Stomach (tissue), 4 donors: Measurements from ENCODE around the gene DENND4C.

ENCODE experiments used
- CTCF ChIP-seq, 7 experiments: fragments of 450-650 bp in 4 of 7; fragments of 200-600 bp in 3 of 7; sonication (generic) in 3 of 7; IDR thresholded peaks; one replicate each; pipeline ENCODE4 v1.5.1; 2016 to 2019; ENCODE audit warnings: antibody characterized with exemption in 7 of 7, control low read depth in 2 of 7, mild to moderate bottlenecking in 1 of 7
- EP300 ChIP-seq: sonication (generic); formaldehyde crosslinking; IDR thresholded peaks from one replicate; pipeline ENCODE4 v1.6.1; 2017; ENCODE audit warnings: antibody characterized with exemption
- POLR2A ChIP-seq, 4 donors: fragments of 450-650 bp; IDR thresholded peaks; one replicate each; pipeline ENCODE4 v1.6.1; 2016; ENCODE audit warnings: antibody characterized with exemption in 4 of 4, control low read depth in 2 of 4, mild to moderate bottlenecking in 1 of 4, moderate library complexity in 1 of 4
- POLR2AphosphoS5 ChIP-seq, 3 donors: sonication (generic); formaldehyde crosslinking; IDR thresholded peaks; one replicate each; pipeline ENCODE4 v1.6.1; 2016; ENCODE audit warnings: antibody characterized with exemption in 3 of 3

DNA sequence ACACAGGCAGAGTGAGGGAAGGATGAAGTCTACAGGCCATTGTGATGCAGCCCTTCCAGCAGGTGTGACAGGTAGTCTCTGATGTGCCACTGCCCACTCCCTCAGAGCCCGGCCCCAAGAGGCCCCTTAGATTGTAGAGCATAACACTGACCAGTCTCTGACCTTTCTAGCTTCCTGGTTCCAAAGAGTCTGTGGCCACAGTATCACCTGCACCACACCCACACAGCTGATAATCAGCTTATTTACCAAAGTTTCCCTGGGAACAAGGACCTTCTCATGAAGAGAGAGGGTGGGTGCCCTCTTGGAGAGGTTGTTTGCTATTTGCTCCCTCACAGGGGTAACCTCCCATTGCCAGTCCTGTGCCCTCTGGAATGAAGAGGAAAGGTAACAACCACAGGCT is 167.4 kb downstream of the DENND4C start:
- TF ChIP-seq CTCF (IDR thresholded peaks at IDR 0.05) (no peak), POLR2A (IDR thresholded peaks at IDR 0.05) (no peak), POLR2AphosphoS5 (IDR thresholded peaks at IDR 0.05) (peak in 2 of 3 donors; percentile 75 to 89), EP300 (no peak)
